ENCODE data around the gene HCLS1. TPM values are rescaled to one million over a fixed set of nuclear protein-coding genes. Genes with fewer than 3 reads are reported as not detected.
"Not testable (repeated sequence)": the region's sequence is repeated elsewhere in the genome, so short reads cannot be mapped to it uniquely, and the experiment has no call there.

HCLS1 gene
- total RNA-seq = 6.9 TPM

- DNase-seq = peak; percentile 8
Observed at GRCh38 chr3:121660356-121661171, at the start of gene HCLS1. Gene HCLS1 (minus strand): TSS chr3:121660903. CDS start chr3:121658347, 2,556 bp downstream.

GRCh38 chr3:121710347-121710746 lies 49.6 kb upstream of the HCLS1 start:
- no peak for DNase-seq

- DNase-seq = no peak
Observed at GRCh38 chr3:121707531-121708273, 47.0 kb upstream of the HCLS1 start.

GRCh38 chr3:121705541-121705940 lies 44.8 kb upstream of the HCLS1 start:
- DNase-seq = no peak

- DNase-seq = no peak
Observed at GRCh38 chr3:121703973-121704372, 43.3 kb upstream of the HCLS1 start.

- peak; percentile 74 for DNase-seq
Observed at GRCh38 chr3:121698901-121699300, 38.2 kb upstream of the HCLS1 start.

- peak; percentile 8 for DNase-seq
Observed at GRCh38 chr3:121698476-121698875, 37.8 kb upstream of the HCLS1 start.

GRCh38 chr3:121696186-121696585 lies 35.5 kb upstream of the HCLS1 start:
- DNase-seq = peak; percentile 14

GRCh38 chr3:121692010-121692699 lies 31.5 kb upstream of the HCLS1 start:
- no peak for DNase-seq

- DNase-seq = no peak
Observed at GRCh38 chr3:121690777-121691405, 30.2 kb upstream of the HCLS1 start.

- not testable (repeated sequence) for DNase-seq
Observed at GRCh38 chr3:121688747-121689146, 28.0 kb upstream of the HCLS1 start.

GRCh38 chr3:121681792-121682191 lies 21.1 kb upstream of the HCLS1 start:
- no peak for DNase-seq

- no peak for DNase-seq
Observed at GRCh38 chr3:121677141-121677540, 16.4 kb upstream of the HCLS1 start.

GRCh38 chr3:121670676-121671075 lies 10.0 kb upstream of the HCLS1 start:
- no peak for DNase-seq

GRCh38 chr3:121667333-121667732 lies 6.6 kb upstream of the HCLS1 start:
- DNase-seq = no peak

- no peak for DNase-seq
Observed at GRCh38 chr3:121665488-121665887, 4.8 kb upstream of the HCLS1 start.

GRCh38 chr3:121663171-121663847 lies 2.6 kb upstream of the HCLS1 start:
- DNase-seq = peak; percentile 17

- no peak for DNase-seq
Observed at GRCh38 chr3:121662742-121663141, 2.0 kb upstream of the HCLS1 start.

- no peak for DNase-seq
Observed at GRCh38 chr3:121661376-121661775, 673 bp upstream of the HCLS1 start.

- DNase-seq = no peak
Observed at GRCh38 chr3:121659586-121659985, 1.1 kb downstream of the HCLS1 start.

- DNase-seq = no peak
Observed at GRCh38 chr3:121658716-121659435, 1.8 kb downstream of the HCLS1 start.
